ENCODE results near the gene ALPI. TPM values are rescaled to one million over a fixed set of nuclear protein-coding genes. Genes with fewer than 3 reads are reported as not detected.

The ALPI gene
- total and polyA plus RNA-seq, 2 donors (not counting 3 experiments of a cell fraction or from before 2014, with no cell fraction given), result not detected

- no peaks in the 10 kb centered on the region for H3K9me1 ChIP-seq (replicated peaks; ENCODE audit: control insufficient read depth, extremely low read depth, insufficient read depth, low read length)
- H3K4me1 ChIP-seq (ENCODE audit: control insufficient read depth, extremely low read depth, insufficient read depth, low read length), result no peaks in the 10 kb centered on the region
- no peak overlapping the region for H3K4me2 ChIP-seq (ENCODE audit: insufficient read depth, low read length)
- dilution Hi-C loops (cut with MboI; ENCODE audit: extremely low pct_ligation_motif_present, low sequenced_read_pairs), result no loop called here
- intact Hi-C loops (cut with micrococcal nuclease), result loop anchor here (2.0 kb wide), 1 partner anchor 586 kb away; no protein-coding TSS in a partner anchor
- FAIRE-seq, result peak; percentile 89
- ChIA-PET POLR2A (no interaction called here), CTCF (interaction anchor here (0.6 to 2.0 kb wide), 10 partner anchors 9 to 539 kb away, joined by 3 to 45 read pairs (median 5); no protein-coding TSS in a partner anchor)
- no peaks in the 10 kb centered on the region for H3K79me2 ChIP-seq (ENCODE audit: control insufficient read depth, insufficient read depth, low read length)
- DNase-seq (ENCODE audit: low read depth, low spot score), result peak; percentile 10
- TF ChIP-seq FOS (IDR thresholded peaks at IDR 0.05; ENCODE audit: borderline replicate concordance, insufficient read depth, low read length), result no peak
- peak; percentile 14 to 46 for TF ChIP-seq CTCF (IDR thresholded peaks at IDR 0.05; ENCODE audit: extremely low read depth in 1 of 2, insufficient read depth in 1 of 2, low read depth in 1 of 2, low read length in 2 of 2)
- no peaks in the 10 kb centered on the region for H4K20me1 ChIP-seq (replicated peaks; ENCODE audit: control insufficient read depth, extremely low read depth, insufficient read depth, low read length)
- no peak overlapping the region for H3K4me3 ChIP-seq (replicated peaks in 1 of 3; ENCODE audit: insufficient read depth in 1 of 3, low read depth in 1 of 3, low read length in 3 of 3)
- no peaks in the 10 kb centered on the region for H3K36me3 ChIP-seq (ENCODE audit: control insufficient read depth in 2 of 2, extremely low read depth in 1 of 2, insufficient read depth in 2 of 2, low read length in 2 of 2)
- H3K27me3 ChIP-seq (ENCODE audit: control insufficient read depth in 2 of 2, insufficient read depth in 2 of 2, low read length in 2 of 2), result peaks cover 0 to 2% of the 10 kb centered on the region in 2 experiments
- no peak overlapping the region for H3K27ac ChIP-seq (ENCODE audit: insufficient read depth, low read depth, low read length)
- H2AFZ ChIP-seq (ENCODE audit: low read depth, low read length), result no peak overlapping the region
- H3K9ac ChIP-seq (replicated peaks; ENCODE audit: extremely low read depth, insufficient read depth, low read length), result no peak overlapping the region
- no peaks in the 10 kb centered on the region for H3K9me3 ChIP-seq (replicated peaks; ENCODE audit: control insufficient read depth, insufficient read depth, low read length)
- BruUV-seq (replicated peaks), result no TSS peak
These were observed 16.8 kb upstream of the ALPI start for GRCh38 chr2:232438951-232439757.

GRCh38 chr2:232439758-232440135, 16.2 kb upstream of the ALPI start:
- FAIRE-seq (no peak), DNase-seq (ENCODE audit: low read depth, low spot score) (no peak)
- peaks cover 0 to 2% of the 10 kb centered on the region in 2 experiments for H3K27me3 ChIP-seq (ENCODE audit: control insufficient read depth in 2 of 2, insufficient read depth in 2 of 2, low read length in 2 of 2)
- dilution Hi-C loops (cut with MboI; ENCODE audit: extremely low pct_ligation_motif_present, low sequenced_read_pairs) (no loop called here), intact Hi-C loops (cut with micrococcal nuclease) (loop anchor here (1.0 to 2.0 kb wide), 5 partner anchors 72 to 587 kb away; no protein-coding TSS in a partner anchor)
- H4K20me1 ChIP-seq (replicated peaks; ENCODE audit: control insufficient read depth, extremely low read depth, insufficient read depth, low read length), result no peaks in the 10 kb centered on the region
- H3K36me3 ChIP-seq (ENCODE audit: control insufficient read depth in 2 of 2, extremely low read depth in 1 of 2, insufficient read depth in 2 of 2, low read length in 2 of 2), result no peaks in the 10 kb centered on the region
- no peaks in the 10 kb centered on the region for H3K9me3 ChIP-seq (replicated peaks; ENCODE audit: control insufficient read depth, insufficient read depth, low read length)
- no peak overlapping the region for H3K27ac ChIP-seq (ENCODE audit: insufficient read depth, low read depth, low read length)
- TF ChIP-seq POLR2A (IDR thresholded peaks at IDR 0.05; ENCODE audit: low read depth, low read length), result no peak
- TF ChIP-seq GATA2 (IDR thresholded peaks at IDR 0.05; ENCODE audit: insufficient read depth, insufficient read length, low read depth, low read length), result no peak
- TF ChIP-seq MYC (IDR thresholded peaks at IDR 0.05; ENCODE audit: low read depth, low read length), result no peak
- no peak for TF ChIP-seq POLR2AphosphoS5 (IDR thresholded peaks at IDR 0.05; ENCODE audit: insufficient read depth, low read depth, low read length)
- TF ChIP-seq MAX (IDR thresholded peaks at IDR 0.05; ENCODE audit: insufficient read depth, insufficient read length), result no peak
- TF ChIP-seq JUN (IDR thresholded peaks at IDR 0.05; ENCODE audit: borderline replicate concordance, insufficient read depth, insufficient read length, low read depth), result no peak
- TF ChIP-seq EZH2 (IDR thresholded peaks at IDR 0.05; ENCODE audit: borderline replicate concordance, low read depth, low read length, severe bottlenecking), result no peak
- no peak for TF ChIP-seq FOS (IDR thresholded peaks at IDR 0.05; ENCODE audit: borderline replicate concordance, insufficient read depth, low read length)
- no peak for TF ChIP-seq CTCF (IDR thresholded peaks at IDR 0.05; ENCODE audit: extremely low read depth in 1 of 2, insufficient read depth in 1 of 2, low read depth in 1 of 2, low read length in 2 of 2)
- no TSS peak for BruUV-seq (replicated peaks)
- H3K79me2 ChIP-seq (ENCODE audit: control insufficient read depth, insufficient read depth, low read length), result no peaks in the 10 kb centered on the region
- H3K4me2 ChIP-seq (ENCODE audit: insufficient read depth, low read length), result no peak overlapping the region
- POLR2A ChIA-PET, result no interaction called here
- no peak overlapping the region for H3K4me3 ChIP-seq (replicated peaks in 1 of 3; ENCODE audit: insufficient read depth in 1 of 3, low read depth in 1 of 3, low read length in 3 of 3)
- no peak overlapping the region for H3K9ac ChIP-seq (replicated peaks; ENCODE audit: extremely low read depth, insufficient read depth, low read length)
- H3K9me1 ChIP-seq (replicated peaks; ENCODE audit: control insufficient read depth, extremely low read depth, insufficient read depth, low read length), result no peaks in the 10 kb centered on the region
- no peaks in the 10 kb centered on the region for H3K4me1 ChIP-seq (ENCODE audit: control insufficient read depth, extremely low read depth, insufficient read depth, low read length)
- CTCF ChIA-PET, result interaction anchor here (0.6 to 2.0 kb wide), 9 partner anchors 10 to 539 kb away, joined by 3 to 45 read pairs (median 5); no protein-coding TSS in a partner anchor
- no peak overlapping the region for H2AFZ ChIP-seq (ENCODE audit: low read depth, low read length)

Measured in endothelial cell of umbilical vein (primary cell).